Tibial nerve (tissue), 4 donors: Measurements from ENCODE around the gene TEAD2. TPM values are rescaled to one million over a fixed set of nuclear protein-coding genes. Genes with fewer than 3 reads are reported as not detected.
"Not testable (repeated sequence)": the region's sequence is repeated elsewhere in the genome, so short reads cannot be mapped to it uniquely, and the experiment has no call there.

ENCODE experiments used
- DNase-seq, 2 donors: peaks; one replicate each; pipeline ENCODE4 v3.0.0-alpha.2; 2019; ENCODE audit warnings: low spot score in 2 of 2
- H3K27ac ChIP-seq, 4 donors: fragments of 200-600 bp; sonication (generic) in 3 of 4; one replicate each; pipeline ENCODE4 v1.5.1; 2017 to 2019; ENCODE audit warnings: mild to moderate bottlenecking in 1 of 4
- H3K27me3 ChIP-seq, 2 donors: fragments of 200-600 bp; sonication (generic) in 1 of 2; one replicate each; pipeline versions ENCODE4 v1.5.1 to v1.6.0; 2017 to 2019
- H3K36me3 ChIP-seq, 3 donors: fragments of 200-600 bp; sonication (generic); one replicate each; pipeline ENCODE4 v1.5.1; 2018 to 2019
- H3K4me1 ChIP-seq, 4 donors: fragments of 200-600 bp; sonication (generic) in 3 of 4; one replicate each; pipeline ENCODE4 v1.5.1; 2017 to 2019
- H3K4me3 ChIP-seq, 4 donors: fragments of 200-600 bp; sonication (generic) in 3 of 4; one replicate each; pipeline ENCODE4 v1.5.1; 2017 to 2019; ENCODE audit warnings: mild to moderate bottlenecking in 1 of 4, moderate library complexity in 1 of 4
- H3K9me3 ChIP-seq, 4 donors: fragments of 200-600 bp; sonication (generic) in 3 of 4; one replicate each; pipeline ENCODE4 v1.5.1; 2017 to 2019
- CTCF ChIP-seq, 5 experiments: fragments of 200-600 bp in 3 of 5; fragments of 450-650 bp in 2 of 5; sonication (generic) in 3 of 5; IDR thresholded peaks; one replicate each; pipeline ENCODE4 v1.5.1; 2016 to 2019; ENCODE audit warnings: antibody characterized with exemption in 5 of 5, mild to moderate bottlenecking in 3 of 5, moderate library complexity in 2 of 5
- EP300 ChIP-seq, 2 donors: sonication (generic); formaldehyde crosslinking; IDR thresholded peaks; one replicate each; pipeline ENCODE4 v1.6.1; 2017; ENCODE audit warnings: antibody characterized with exemption in 2 of 2, mild to moderate bottlenecking in 1 of 2
- POLR2A ChIP-seq, 2 donors: fragments of 450-650 bp; IDR thresholded peaks; one replicate each; pipeline ENCODE4 v1.6.1; 2017; ENCODE audit warnings: antibody characterized with exemption in 2 of 2, mild to moderate bottlenecking in 2 of 2, moderate library complexity in 2 of 2
- WGBS, 2 donors: methylation state at CpG; one replicate each; pipeline ENCODE4 v1.1.5; 2018; 5-methylcytosine and 5-hydroxymethylcytosine counted together
- small RNA-seq: library from RNA; depleted of rRNA; stranded (forward); fragments of <200 nt; gene quantifications from one replicate; pipeline ENCODE3, GENCODE V24; 2016
- total RNA-seq, 4 donors: library from RNA; depleted of rRNA; stranded (reverse); fragments of >200 nt; gene quantifications; one replicate each; pipeline ENCODE4 v1.1.0, GENCODE V29; 2016

Gene TEAD2
- total RNA-seq, 4 donors from 2014 or later = 17.8 to 39.0 (median 21.4) TPM

GRCh38 chr19:49301165-49301865 lies 60.9 kb downstream of the TEAD2 start:
- Histone ChIP-seq H3K27ac (no peak overlapping the region), H3K27me3 (no peaks in the 10 kb centered on the region), H3K4me3 (no peak overlapping the region), H3K36me3 (no peaks in the 10 kb centered on the region), H3K9me3 (peaks cover 0 to 7% (median 0%) of the 10 kb centered on the region in 4 donors), H3K4me1 (no peaks in the 10 kb centered on the region)
- TF ChIP-seq CTCF (IDR thresholded peaks at IDR 0.05) (peak; percentile 54 to 66 (median 64)), POLR2A (IDR thresholded peaks at IDR 0.05) (no peak)
- 23 to 26% methylated on average over 7 to 8 of the region's 8 CpGs for WGBS, 2 donors
- DNase-seq = peak; percentile 40 to 68

GRCh38 chr19:49298653-49299052 lies 63.6 kb downstream of the TEAD2 start:
- H3K27ac ChIP-seq, H3K4me1 ChIP-seq, H3K36me3 ChIP-seq, DNase-seq, H3K4me3 ChIP-seq, H3K27me3 ChIP-seq, H3K9me3 ChIP-seq: not testable (repeated sequence)
- 80 to 83% methylated on average over 3 of the region's 3 CpGs for WGBS, 2 donors

GRCh38 chr19:49297403-49297802 lies 64.8 kb downstream of the TEAD2 start:
- H3K4me3 ChIP-seq = no peak overlapping the region
- H3K27me3 ChIP-seq = no peaks in the 10 kb centered on the region
- no peak for DNase-seq
- TF ChIP-seq POLR2A (IDR thresholded peaks at IDR 0.05) (no peak), EP300 (IDR thresholded peaks at IDR 0.05) (no peak), CTCF (IDR thresholded peaks at IDR 0.05) (no peak)
- H3K4me1 ChIP-seq = no peaks in the 10 kb centered on the region
- WGBS, 2 donors = 69 to 82% methylated on average over 3 of the region's 3 CpGs
- H3K9me3 ChIP-seq = no peaks in the 10 kb centered on the region
- no peak overlapping the region for H3K27ac ChIP-seq
- H3K36me3 ChIP-seq = no peaks in the 10 kb centered on the region

GRCh38 chr19:49295208-49295880 lies 66.9 kb downstream of the TEAD2 start:
- WGBS, 2 donors = 86 to 88% methylated on average over 8 of the region's 8 CpGs
- no peak for TF ChIP-seq CTCF (IDR thresholded peaks at IDR 0.05)
- TF ChIP-seq POLR2A (IDR thresholded peaks at IDR 0.05) = no peak
- no peak for TF ChIP-seq EP300 (IDR thresholded peaks at IDR 0.05)

GRCh38 chr19:49294401-49294800 lies 67.8 kb downstream of the TEAD2 start:
- DNase-seq = no peak
- Histone ChIP-seq H3K4me1 (no peaks in the 10 kb centered on the region), H3K27me3 (no peaks in the 10 kb centered on the region), H3K36me3 (no peaks in the 10 kb centered on the region), H3K4me3 (no peak overlapping the region), H3K27ac (no peak overlapping the region), H3K9me3 (no peaks in the 10 kb centered on the region)
- TF ChIP-seq CTCF (IDR thresholded peaks at IDR 0.05) (no peak), POLR2A (IDR thresholded peaks at IDR 0.05) (no peak), EP300 (IDR thresholded peaks at IDR 0.05) (no peak)
- 70 to 74% methylated on average over 6 of the region's 6 CpGs for WGBS, 2 donors

More at GRCh38 chr19:49295208-49295880, 66.9 kb downstream of the TEAD2 start:
- Histone ChIP-seq H3K9me3 (no peaks in the 10 kb centered on the region), H3K27me3 (no peaks in the 10 kb centered on the region), H3K4me1 (no peaks in the 10 kb centered on the region), H3K36me3 (no peaks in the 10 kb centered on the region), H3K27ac (no peak overlapping the region), H3K4me3 (no peak overlapping the region)
- DNase-seq = no peak

Small RNA genes lying within 50 kb of the gene (small RNA-seq; reads per million reads assigned to genes)
- gene MIR4324 = not detected

Other genes starting within 250 kb of the TEAD2 start
- 10 to 100 TPM; 15.7 to 24.9 (median 19.6) TPM for gene LIN7B, start 248.0 kb downstream of the TEAD2 start, total RNA-seq
- gene C19orf73, start 243.3 kb downstream of the TEAD2 start, total RNA-seq = 1 to 10 TPM in 3 of 4 donors, not detected in 1; 1.0 to 7.8 (median 5.0) TPM
- 1 to 10 TPM; 1.8 to 6.7 (median 3.5) TPM for gene PPFIA3, start 242.9 kb downstream of the TEAD2 start, total RNA-seq
- gene HRC, start 207.0 kb downstream of the TEAD2 start, total RNA-seq = 1 to 10 TPM in 3 of 4 donors, under 1 TPM in 1; 0.60 to 4.3 (median 2.6) TPM
- 10 to 100 TPM; 12.6 to 22.4 (median 16.7) TPM for gene TRPM4, start 204.6 kb downstream of the TEAD2 start, total RNA-seq
- gene SLC6A16, start 37.2 kb downstream of the TEAD2 start, total RNA-seq = 1 to 10 TPM; 2.6 to 4.6 (median 3.4) TPM
- 10 to 100 TPM in 3 of 4 donors, 1 to 10 TPM in 1; 9.8 to 18.6 (median 15.8) TPM for gene CD37, start 27.0 kb downstream of the TEAD2 start, total RNA-seq
- gene DKKL1, start 1.5 kb upstream of the TEAD2 start, total RNA-seq = not detected
- not detected for gene KASH5, start 25.8 kb upstream of the TEAD2 start, total RNA-seq
- not detected for gene PTH2, start 61.0 kb upstream of the TEAD2 start, total RNA-seq
- not detected for gene GFY, start 63.0 kb upstream of the TEAD2 start, total RNA-seq
- 1 to 10 TPM; 2.4 to 7.1 (median 6.2) TPM for gene SLC17A7, start 79.1 kb upstream of the TEAD2 start, total RNA-seq
- 100 to 1,000 TPM in 3 of 4 donors, 10 to 100 TPM in 1; 85.0 to 128 (median 110) TPM for gene PIH1D1, start 89.4 kb upstream of the TEAD2 start, total RNA-seq
- 10 to 100 TPM; 33.9 to 70.5 (median 63.5) TPM for gene ALDH16A1, start 90.8 kb upstream of the TEAD2 start, total RNA-seq
- gene FLT3LG, start 111.8 kb upstream of the TEAD2 start, total RNA-seq = 10 to 100 TPM in 2 of 4 donors, 1 to 10 TPM in 2; 3.6 to 13.8 (median 8.4) TPM
- 1,000 to 10,000 TPM; 3,111 to 3,948 (median 3,333) TPM for gene RPL13A, start 125.2 kb upstream of the TEAD2 start, total RNA-seq
- gene RPS11, start 134.0 kb upstream of the TEAD2 start, total RNA-seq = 1,000 to 10,000 TPM; 3,554 to 5,283 (median 4,154) TPM
- 100 to 1,000 TPM; 231 to 410 (median 298) TPM for gene FCGRT, start 150.2 kb upstream of the TEAD2 start, total RNA-seq
- gene RCN3, start 165.6 kb upstream of the TEAD2 start, total RNA-seq = 100 to 1,000 TPM in 1 of 4 donors, 10 to 100 TPM in 3; 37.9 to 162 (median 49.9) TPM
- gene NOSIP, start 218.1 kb upstream of the TEAD2 start, total RNA-seq = 10 to 100 TPM; 43.0 to 83.1 (median 71.9) TPM
- gene PRRG2, start 218.9 kb upstream of the TEAD2 start, total RNA-seq = under 1 TPM in 3 of 4 donors, not detected in 1; 0.42 to 0.78 (median 0.44) TPM
- 10 to 100 TPM; 11.6 to 32.7 (median 18.1) TPM for gene PRR12, start 228.8 kb upstream of the TEAD2 start, total RNA-seq